Measurements from ENCODE around the gene TXN2.
"Not testable (repeated sequence)": the region's sequence is repeated elsewhere in the genome, so short reads cannot be mapped to it uniquely, and the experiment has no call there.

TXN2 gene, protein sequence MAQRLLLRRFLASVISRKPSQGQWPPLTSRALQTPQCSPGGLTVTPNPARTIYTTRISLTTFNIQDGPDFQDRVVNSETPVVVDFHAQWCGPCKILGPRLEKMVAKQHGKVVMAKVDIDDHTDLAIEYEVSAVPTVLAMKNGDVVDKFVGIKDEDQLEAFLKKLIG

DNA sequence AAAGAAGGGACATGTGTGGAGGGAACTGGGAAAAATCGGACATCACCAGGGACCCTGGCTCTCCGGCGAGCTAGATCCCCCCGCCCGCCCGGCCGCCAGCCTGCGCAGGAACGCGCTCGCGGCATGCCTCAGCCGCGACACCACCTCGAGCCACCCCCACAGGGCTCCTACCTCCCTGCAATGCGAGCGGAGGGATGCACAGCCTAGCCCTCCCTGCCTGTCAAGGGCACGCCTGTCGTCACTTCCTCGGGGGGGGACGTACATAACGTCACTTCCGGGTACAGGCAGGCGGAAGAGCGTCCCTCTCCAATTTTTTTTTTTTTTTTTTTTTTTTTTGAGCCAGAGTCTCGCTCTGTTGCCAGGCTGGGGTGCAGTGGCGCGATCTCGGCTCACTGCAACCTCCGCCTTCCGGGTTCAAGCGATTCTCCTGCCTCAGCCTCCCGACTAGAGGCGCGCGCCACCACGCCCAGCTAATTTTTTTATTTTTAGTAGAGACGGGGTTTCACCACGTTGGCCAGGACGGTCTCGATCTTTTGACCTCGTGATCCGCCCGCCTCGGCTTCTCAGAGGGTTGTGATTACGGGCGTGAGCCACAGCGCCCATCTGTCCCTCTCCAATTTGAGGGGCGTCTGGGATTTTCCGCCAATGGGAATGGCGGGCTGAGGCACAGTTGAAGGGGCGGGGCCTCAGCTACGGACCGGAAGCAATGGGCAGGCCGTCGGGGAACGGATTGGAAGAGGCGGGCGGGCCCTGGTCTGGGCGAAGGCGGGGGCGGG is at the start of gene TXN2:
Gene TXN2, minus strand, starts transcription at position 248 of the 776 bp plus-strand sequence. CDS start 803 bp downstream, outside the sequence.
- peak within 1 kb of the TSS; percentile 96 for H3K27ac ChIP-seq (ENCODE audit: low read length)
- H3K27me3 ChIP-seq (ENCODE audit: control insufficient read depth in 1 of 2, insufficient read depth in 2 of 2, low read length in 2 of 2): no peaks in the 10 kb centered on the region
- peak within 1 kb of the TSS; percentile 89 to 98 for H3K4me3 ChIP-seq (ENCODE audit: low read length in 2 of 2)
- peaks cover 5 to 16% of the 10 kb centered on the region in 2 donors for H3K36me3 ChIP-seq (ENCODE audit: control insufficient read depth in 2 of 2, insufficient read depth in 2 of 2, low read length in 2 of 2)
- peaks cover 21% of the 10 kb centered on the region for H3K4me1 ChIP-seq (ENCODE audit: control insufficient read depth, insufficient read depth, low read length)
- H3K9me3 ChIP-seq (ENCODE audit: control insufficient read depth in 2 of 2, low read length in 2 of 2): no peaks in the 10 kb centered on the region
- peak within 1 kb of the TSS; percentile 96 to 98 for H3K9ac ChIP-seq (ENCODE audit: low read length in 2 of 2)

DNA sequence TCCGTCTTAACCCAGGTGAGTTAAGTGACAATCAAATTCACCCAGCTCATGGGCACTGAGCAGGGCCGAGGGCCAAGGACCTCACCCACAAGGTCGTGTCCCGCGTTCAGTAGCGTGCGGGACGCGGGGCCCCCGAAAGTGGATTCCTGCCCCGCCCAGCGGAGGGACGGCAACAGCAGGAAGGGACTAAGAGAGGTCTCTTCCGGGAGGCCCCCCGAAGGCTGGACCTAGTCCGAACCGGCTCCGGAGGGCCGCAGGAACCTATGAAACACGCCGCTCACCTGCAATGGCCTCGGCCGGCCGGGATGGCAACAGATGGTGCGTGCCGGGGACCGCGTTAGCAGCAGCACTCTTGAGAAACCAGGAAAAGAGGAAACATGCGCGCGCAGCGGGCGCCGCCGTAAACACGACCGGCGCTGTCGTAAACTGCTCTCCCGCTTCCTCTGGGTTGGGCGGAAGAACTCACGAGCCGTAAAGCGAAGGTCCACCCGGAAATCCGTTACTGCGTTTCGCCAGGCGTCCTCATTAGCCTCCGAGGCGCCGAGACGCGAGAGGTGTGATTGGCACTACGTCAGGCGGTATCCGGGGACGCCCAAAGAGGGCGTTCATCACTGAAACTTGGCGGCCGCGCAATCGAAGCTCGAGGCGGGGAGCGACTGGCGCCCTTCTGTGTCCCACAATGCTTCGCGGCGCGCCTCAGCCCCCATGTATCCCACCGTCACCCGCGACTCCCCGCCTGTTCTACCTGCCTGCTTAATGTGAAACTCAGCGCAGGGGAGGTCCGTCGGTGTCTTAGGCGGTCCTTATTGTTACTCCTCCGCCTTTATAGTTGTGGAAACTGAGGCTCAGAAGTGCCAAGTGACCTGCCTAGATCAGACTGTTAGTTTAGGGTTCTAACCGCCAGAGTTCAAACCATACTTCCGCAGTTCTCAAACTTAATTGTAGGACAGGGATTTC is 47.6 kb upstream of the TXN2 start, which contains the start of gene EIF3D:
Gene EIF3D, minus strand, starts transcription at position 372 of the 957 bp plus-strand sequence. CDS start 3,045 bp downstream, outside the sequence.
- Histone ChIP-seq H3K9me3 (ENCODE audit: control insufficient read depth in 2 of 2, low read length in 2 of 2) (no peaks in the 10 kb centered on the region), H3K4me3 (ENCODE audit: low read length in 2 of 2) (peak within 1 kb of the TSS; percentile 91 to 97), H3K27ac (ENCODE audit: low read length) (peak within 1 kb of the TSS; percentile 85), H3K4me1 (ENCODE audit: control insufficient read depth, insufficient read depth, low read length) (peaks cover 18% of the 10 kb centered on the region), H3K9ac (ENCODE audit: low read length in 2 of 2) (peak within 1 kb of the TSS; percentile 96), H3K27me3 (ENCODE audit: control insufficient read depth in 1 of 2, insufficient read depth in 2 of 2, low read length in 2 of 2) (peaks cover 0 to 2% of the 10 kb centered on the region in 2 donors), H3K36me3 (ENCODE audit: control insufficient read depth in 2 of 2, insufficient read depth in 2 of 2, low read length in 2 of 2) (peaks cover 19 to 22% of the 10 kb centered on the region in 2 donors)

DNA sequence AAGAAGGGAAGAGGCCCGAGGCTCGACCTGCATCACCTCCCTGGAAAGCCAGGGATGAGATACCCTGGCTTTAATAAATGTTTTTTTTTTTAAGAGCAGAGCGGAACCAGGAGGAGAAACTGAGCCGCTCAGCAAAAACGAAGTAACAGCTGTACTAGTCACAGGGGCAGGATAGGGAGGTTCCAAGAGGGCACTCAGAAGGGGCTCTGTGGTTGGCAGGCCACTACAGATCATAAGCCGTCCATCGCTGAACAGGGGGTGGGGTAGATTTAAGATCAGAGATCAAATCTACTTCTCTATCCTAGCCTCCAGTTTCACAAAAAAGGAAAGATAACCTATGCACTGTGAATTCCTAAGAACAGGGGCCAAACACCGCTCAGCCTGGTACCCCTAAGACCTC is 46.9 kb upstream of the TXN2 start:
- Histone ChIP-seq H3K4me3 (ENCODE audit: low read length in 2 of 2) (peak overlapping the region; percentile 91 to 97), H3K27me3 (ENCODE audit: control insufficient read depth in 1 of 2, insufficient read depth in 2 of 2, low read length in 2 of 2) (peaks cover 0 to 2% of the 10 kb centered on the region in 2 donors), H3K36me3 (ENCODE audit: control insufficient read depth in 2 of 2, insufficient read depth in 2 of 2, low read length in 2 of 2) (peaks cover 26 to 29% of the 10 kb centered on the region in 2 donors), H3K4me1 (ENCODE audit: control insufficient read depth, insufficient read depth, low read length) (peaks cover 18% of the 10 kb centered on the region), H3K9me3 (ENCODE audit: control insufficient read depth in 2 of 2, low read length in 2 of 2) (no peaks in the 10 kb centered on the region), H3K9ac (ENCODE audit: low read length in 2 of 2) (peak overlapping the region; percentile 93 to 96), H3K27ac (ENCODE audit: low read length) (peak overlapping the region; percentile 85)

DNA sequence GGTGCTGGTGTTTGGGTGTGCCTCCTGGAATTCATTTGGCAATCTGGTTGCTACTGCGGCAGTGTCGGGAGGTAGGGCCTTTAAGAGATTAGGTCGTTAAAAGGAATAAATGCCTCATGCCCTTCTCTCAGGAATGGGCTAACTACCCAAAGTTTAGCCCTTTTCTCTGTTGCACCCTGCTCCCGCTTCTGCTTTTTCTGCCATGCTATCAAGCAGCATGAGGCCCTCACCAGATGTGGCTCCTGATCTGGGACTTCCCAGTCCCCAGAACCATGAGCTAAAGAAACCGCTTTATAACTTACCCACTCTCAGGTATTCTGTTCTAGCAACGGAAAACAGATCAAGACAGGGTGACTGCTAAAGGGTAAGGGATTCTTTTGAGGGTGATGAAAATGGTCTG is 41.2 kb upstream of the TXN2 start:
- H3K4me1 ChIP-seq (ENCODE audit: control insufficient read depth, insufficient read depth, low read length): peaks cover 2% of the 10 kb centered on the region
- H3K27me3 ChIP-seq (ENCODE audit: control insufficient read depth in 1 of 2, insufficient read depth in 2 of 2, low read length in 2 of 2): no peaks in the 10 kb centered on the region
- H3K27ac ChIP-seq (ENCODE audit: low read length): no peak overlapping the region
- H3K4me3 ChIP-seq (ENCODE audit: low read length in 2 of 2): no peak overlapping the region
- H3K9me3 ChIP-seq (ENCODE audit: control insufficient read depth in 2 of 2, low read length in 2 of 2): no peaks in the 10 kb centered on the region
- H3K9ac ChIP-seq (ENCODE audit: low read length in 2 of 2): no peak overlapping the region
- H3K36me3 ChIP-seq (ENCODE audit: control insufficient read depth in 2 of 2, insufficient read depth in 2 of 2, low read length in 2 of 2): peaks cover 63 to 76% of the 10 kb centered on the region in 2 donors

DNA sequence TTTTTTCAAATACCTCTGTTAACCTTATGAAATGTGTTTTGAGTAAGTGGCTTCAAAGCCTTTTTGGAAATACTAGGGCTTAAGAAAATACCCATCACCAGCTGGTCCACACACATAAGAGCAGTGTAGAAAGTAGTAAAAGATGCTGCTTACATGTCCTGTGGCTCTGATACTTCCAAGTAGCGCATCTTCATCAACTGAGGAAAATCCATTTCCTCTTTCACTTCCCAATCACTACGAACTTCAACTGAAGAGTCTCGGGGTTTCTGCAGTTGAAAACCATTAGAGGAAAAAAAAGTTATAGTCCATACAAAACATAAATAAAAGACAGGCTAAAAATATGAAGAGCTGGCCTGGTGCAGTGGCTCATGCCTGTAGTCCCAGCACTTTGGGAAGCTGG is 39.0 kb upstream of the TXN2 start:
- H3K4me1 ChIP-seq (ENCODE audit: control insufficient read depth, insufficient read depth, low read length): no peaks in the 10 kb centered on the region
- H3K9ac ChIP-seq (ENCODE audit: low read length in 2 of 2): no peak overlapping the region
- no peak overlapping the region for H3K4me3 ChIP-seq (ENCODE audit: low read length in 2 of 2)
- H3K27ac ChIP-seq (ENCODE audit: low read length): no peak overlapping the region
- H3K27me3 ChIP-seq (ENCODE audit: control insufficient read depth in 1 of 2, insufficient read depth in 2 of 2, low read length in 2 of 2): no peaks in the 10 kb centered on the region
- H3K9me3 ChIP-seq (ENCODE audit: control insufficient read depth in 2 of 2, low read length in 2 of 2): no peaks in the 10 kb centered on the region
- H3K36me3 ChIP-seq (ENCODE audit: control insufficient read depth in 2 of 2, insufficient read depth in 2 of 2, low read length in 2 of 2): peaks cover 73 to 92% of the 10 kb centered on the region in 2 donors

DNA sequence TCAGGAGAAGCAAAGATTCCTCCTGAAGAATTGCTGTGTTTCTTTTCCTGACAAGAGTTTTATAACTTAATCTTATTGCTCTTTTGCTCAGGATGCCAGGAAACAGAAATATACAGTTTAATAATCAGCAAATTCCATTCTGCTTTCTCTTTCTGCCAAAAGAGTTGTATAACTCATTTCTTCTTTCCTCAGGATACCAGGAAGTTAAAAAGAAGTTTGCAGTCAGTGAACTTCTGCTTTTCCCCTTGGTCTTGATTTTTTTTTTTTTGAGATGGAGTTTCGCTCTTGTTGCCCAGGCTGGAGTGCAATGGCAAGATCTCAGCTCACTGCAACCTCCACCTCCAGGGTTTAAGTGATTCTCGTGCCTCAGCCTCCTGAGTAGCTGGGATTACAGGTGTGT is 38.5 kb upstream of the TXN2 start:
- H3K27ac ChIP-seq (ENCODE audit: low read length); H3K4me1 ChIP-seq (ENCODE audit: control insufficient read depth, insufficient read depth, low read length); H3K4me3 ChIP-seq (ENCODE audit: low read length in 2 of 2); H3K9ac ChIP-seq (ENCODE audit: low read length in 2 of 2); H3K27me3 ChIP-seq (ENCODE audit: control insufficient read depth in 1 of 2, insufficient read depth in 2 of 2, low read length in 2 of 2); H3K9me3 ChIP-seq (ENCODE audit: control insufficient read depth in 2 of 2, low read length in 2 of 2): not testable (repeated sequence)
- H3K36me3 ChIP-seq (ENCODE audit: control insufficient read depth in 2 of 2, insufficient read depth in 2 of 2, low read length in 2 of 2): peaks cover 70 to 89% of the 10 kb centered on the region in 2 donors

DNA sequence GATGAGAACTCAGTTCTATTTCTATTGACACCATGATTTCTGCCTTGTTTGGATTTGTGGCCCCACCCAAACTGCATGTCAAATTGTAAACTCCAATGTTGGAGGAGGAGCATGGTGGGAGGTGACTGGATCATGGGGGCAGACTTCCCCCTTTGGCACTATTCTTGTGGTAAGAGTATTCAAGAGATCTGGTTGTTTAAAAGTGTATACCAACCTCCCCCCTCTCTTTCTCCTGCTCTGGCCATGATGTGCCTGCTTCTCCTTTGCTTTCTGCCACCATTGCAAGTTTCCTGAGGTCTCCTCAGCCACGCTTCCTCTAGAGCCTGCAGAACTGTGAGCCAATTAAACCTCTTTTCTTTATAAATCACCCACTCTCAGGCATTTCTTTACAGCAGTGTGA is 33.3 kb upstream of the TXN2 start:
- H3K27me3 ChIP-seq (ENCODE audit: control insufficient read depth in 1 of 2, insufficient read depth in 2 of 2, low read length in 2 of 2): no peaks in the 10 kb centered on the region
- H3K36me3 ChIP-seq (ENCODE audit: control insufficient read depth in 2 of 2, insufficient read depth in 2 of 2, low read length in 2 of 2): peaks cover 71 to 78% of the 10 kb centered on the region in 2 donors
- H3K27ac ChIP-seq (ENCODE audit: low read length): no peak overlapping the region
- H3K4me1 ChIP-seq (ENCODE audit: control insufficient read depth, insufficient read depth, low read length): no peaks in the 10 kb centered on the region
- H3K4me3 ChIP-seq (ENCODE audit: low read length in 2 of 2): no peak overlapping the region
- no peak overlapping the region for H3K9ac ChIP-seq (ENCODE audit: low read length in 2 of 2)
- no peaks in the 10 kb centered on the region for H3K9me3 ChIP-seq (ENCODE audit: control insufficient read depth in 2 of 2, low read length in 2 of 2)

DNA sequence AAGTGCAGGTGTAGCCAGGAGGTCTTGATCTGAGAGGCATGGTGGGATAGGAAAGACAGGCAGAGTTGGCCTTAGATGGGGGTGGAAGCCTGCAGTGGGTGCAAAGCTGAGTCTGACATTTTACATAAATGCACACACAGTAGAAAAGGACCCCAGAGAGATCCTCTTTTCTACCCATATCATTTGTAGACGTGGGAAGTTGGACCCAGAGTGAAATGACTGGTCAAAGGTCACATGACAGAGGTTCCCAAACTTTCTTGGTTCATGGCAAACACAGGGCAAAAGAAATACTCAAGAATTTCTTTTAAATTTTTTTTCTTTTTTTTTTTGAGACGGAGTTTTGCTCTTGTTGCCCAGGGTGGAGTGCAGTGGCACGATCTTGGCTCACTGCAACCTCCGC is 31.6 kb upstream of the TXN2 start:
- Histone ChIP-seq H3K9me3 (ENCODE audit: control insufficient read depth in 2 of 2, low read length in 2 of 2) (no peaks in the 10 kb centered on the region), H3K36me3 (ENCODE audit: control insufficient read depth in 2 of 2, insufficient read depth in 2 of 2, low read length in 2 of 2) (peaks cover 54 to 63% of the 10 kb centered on the region in 2 donors), H3K27me3 (ENCODE audit: control insufficient read depth in 1 of 2, insufficient read depth in 2 of 2, low read length in 2 of 2) (no peaks in the 10 kb centered on the region), H3K27ac (ENCODE audit: low read length) (no peak overlapping the region), H3K9ac (ENCODE audit: low read length in 2 of 2) (no peak overlapping the region), H3K4me3 (ENCODE audit: low read length in 2 of 2) (no peak overlapping the region), H3K4me1 (ENCODE audit: control insufficient read depth, insufficient read depth, low read length) (no peaks in the 10 kb centered on the region)

DNA sequence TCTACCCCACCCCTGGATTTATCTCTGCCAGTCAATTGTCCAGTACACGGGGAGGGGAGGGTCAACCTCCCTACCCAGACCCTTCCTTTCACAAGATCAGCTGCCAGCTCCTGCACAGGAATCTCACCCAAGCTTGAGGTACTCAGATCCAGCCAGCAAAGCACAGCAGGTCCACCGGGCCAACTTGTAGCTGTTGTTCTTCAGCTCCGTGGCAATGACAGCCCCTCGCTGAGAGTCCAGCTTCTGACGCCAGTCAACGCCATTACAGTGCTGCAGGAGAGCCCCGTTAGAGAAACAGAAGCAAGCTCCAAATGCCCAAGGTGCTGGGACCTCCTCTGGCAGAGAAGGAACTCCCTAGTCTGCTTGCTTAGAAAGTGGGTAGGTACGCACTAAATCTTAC is 30.9 kb upstream of the TXN2 start:
- Histone ChIP-seq H3K9ac (ENCODE audit: low read length in 2 of 2) (no peak overlapping the region), H3K4me3 (ENCODE audit: low read length in 2 of 2) (no peak overlapping the region), H3K36me3 (ENCODE audit: control insufficient read depth in 2 of 2, insufficient read depth in 2 of 2, low read length in 2 of 2) (peaks cover 50 to 57% of the 10 kb centered on the region in 2 donors), H3K27me3 (ENCODE audit: control insufficient read depth in 1 of 2, insufficient read depth in 2 of 2, low read length in 2 of 2) (no peaks in the 10 kb centered on the region), H3K9me3 (ENCODE audit: control insufficient read depth in 2 of 2, low read length in 2 of 2) (no peaks in the 10 kb centered on the region), H3K27ac (ENCODE audit: low read length) (no peak overlapping the region), H3K4me1 (ENCODE audit: control insufficient read depth, insufficient read depth, low read length) (peaks cover 5% of the 10 kb centered on the region)

Measured in stomach smooth muscle (tissue), 2 donors.